ENCODE data around the gene PPP2R2D.

The PPP2R2D gene

GRCh38 chr10:131900350-131901152 lies at the start of gene PPP2R2D:
Gene PPP2R2D, plus strand, starts transcription at chr10:131901008. Its CDS starts 141 bp downstream, at chr10:131901149.
- no peak for TF ChIP-seq JUND (IDR thresholded peaks at IDR 0.05; ENCODE audit: low read depth)
- DNase-seq (ENCODE audit: low read depth in 1 of 2, low spot score in 1 of 2) = peak; percentile 89 to 96
- in situ Hi-C loops (cut with HindIII; ENCODE audit: low pct_unique_long_range_greater_than_20kb, low sequenced_read_pairs) = no loop called here

- TF ChIP-seq JUND (IDR thresholded peaks at IDR 0.05; ENCODE audit: low read depth) = no peak
- no peak for DNase-seq (ENCODE audit: low read depth in 1 of 2, low spot score in 1 of 2)
- in situ Hi-C loops (cut with HindIII; ENCODE audit: low pct_unique_long_range_greater_than_20kb, low sequenced_read_pairs) = no loop called here
These were observed 49.5 kb upstream of the PPP2R2D start for GRCh38 chr10:131851346-131851745.

- in situ Hi-C loops (cut with HindIII; ENCODE audit: low pct_unique_long_range_greater_than_20kb, low sequenced_read_pairs) = no loop called here
- DNase-seq (ENCODE audit: low read depth in 1 of 2, low spot score in 1 of 2) = no peak
- no peak for TF ChIP-seq JUND (IDR thresholded peaks at IDR 0.05; ENCODE audit: low read depth)
These were observed 48.5 kb upstream of the PPP2R2D start for GRCh38 chr10:131852176-131852822.

- no peak for TF ChIP-seq JUND (IDR thresholded peaks at IDR 0.05; ENCODE audit: low read depth)
- in situ Hi-C loops (cut with HindIII; ENCODE audit: low pct_unique_long_range_greater_than_20kb, low sequenced_read_pairs) = no loop called here
These were observed 47.8 kb upstream of the PPP2R2D start for GRCh38 chr10:131852823-131853609.

GRCh38 chr10:131853610-131853964 lies 47.2 kb upstream of the PPP2R2D start:
- no peak for TF ChIP-seq JUND (IDR thresholded peaks at IDR 0.05; ENCODE audit: low read depth)
- DNase-seq (ENCODE audit: low read depth in 1 of 2, low spot score in 1 of 2) = no peak
- in situ Hi-C loops (cut with HindIII; ENCODE audit: low pct_unique_long_range_greater_than_20kb, low sequenced_read_pairs) = no loop called here

More at GRCh38 chr10:131852823-131853609, 47.8 kb upstream of the PPP2R2D start:
- DNase-seq (ENCODE audit: low read depth in 1 of 2, low spot score in 1 of 2) = no peak

GRCh38 chr10:131854579-131855335 lies 46.1 kb upstream of the PPP2R2D start:
- in situ Hi-C loops (cut with HindIII; ENCODE audit: low pct_unique_long_range_greater_than_20kb, low sequenced_read_pairs) = no loop called here
- DNase-seq (ENCODE audit: low read depth in 1 of 2, low spot score in 1 of 2) = no peak
- no peak for TF ChIP-seq JUND (IDR thresholded peaks at IDR 0.05; ENCODE audit: low read depth)

GRCh38 chr10:131855461-131856401 lies 45.1 kb upstream of the PPP2R2D start:
- DNase-seq (ENCODE audit: low read depth in 1 of 2, low spot score in 1 of 2) = no peak
- TF ChIP-seq JUND (IDR thresholded peaks at IDR 0.05; ENCODE audit: low read depth) = no peak
- in situ Hi-C loops (cut with HindIII; ENCODE audit: low pct_unique_long_range_greater_than_20kb, low sequenced_read_pairs) = no loop called here

GRCh38 chr10:131856441-131857094 lies 44.2 kb upstream of the PPP2R2D start:
- TF ChIP-seq JUND (IDR thresholded peaks at IDR 0.05; ENCODE audit: low read depth) = no peak
- in situ Hi-C loops (cut with HindIII; ENCODE audit: low pct_unique_long_range_greater_than_20kb, low sequenced_read_pairs) = no loop called here
- no peak for DNase-seq (ENCODE audit: low read depth in 1 of 2, low spot score in 1 of 2)

GRCh38 chr10:131857156-131858117 lies 43.4 kb upstream of the PPP2R2D start:
- DNase-seq (ENCODE audit: low read depth in 1 of 2, low spot score in 1 of 2) = no peak
- no peak for TF ChIP-seq JUND (IDR thresholded peaks at IDR 0.05; ENCODE audit: low read depth)
- in situ Hi-C loops (cut with HindIII; ENCODE audit: low pct_unique_long_range_greater_than_20kb, low sequenced_read_pairs) = no loop called here

GRCh38 chr10:131858118-131858515 lies 42.7 kb upstream of the PPP2R2D start:
- TF ChIP-seq JUND (IDR thresholded peaks at IDR 0.05; ENCODE audit: low read depth) = no peak
- no peak for DNase-seq (ENCODE audit: low read depth in 1 of 2, low spot score in 1 of 2)
- in situ Hi-C loops (cut with HindIII; ENCODE audit: low pct_unique_long_range_greater_than_20kb, low sequenced_read_pairs) = no loop called here
